GM21737 (cell line): ENCODE data around the gene MTNR1A.
"Not testable (repeated sequence)": the region's sequence is repeated elsewhere in the genome, so short reads cannot be mapped to it uniquely, and the experiment has no call there.

ENCODE experiments used
- ATAC-seq: cut with Tn5 transposase; IDR thresholded peaks from one replicate; pipeline ENCODE4 v1.9.1; 2021; ENCODE audit warnings: mild to moderate bottlenecking, moderate library complexity; ENCODE audit not compliant: unreplicated experiment

The MTNR1A gene

DNA sequence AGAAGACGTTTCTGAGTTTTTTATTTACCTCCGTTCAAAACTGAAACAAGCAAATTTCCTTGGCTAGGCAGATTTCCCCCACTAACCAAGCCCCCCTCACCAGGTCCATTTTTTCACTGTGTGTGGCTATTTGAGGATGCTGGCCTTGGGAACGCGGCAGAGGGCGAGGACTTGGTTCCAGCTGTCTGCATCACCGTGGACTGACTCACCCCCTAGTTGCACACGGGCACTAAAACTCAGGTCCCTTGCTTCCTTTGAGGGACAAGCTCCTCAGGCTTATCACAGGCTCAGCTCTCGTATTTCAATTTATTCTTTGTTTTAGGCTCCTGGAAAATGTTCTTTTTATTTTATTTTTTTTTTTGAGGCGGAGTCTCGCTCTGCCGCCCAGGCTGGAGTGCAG, 8.4 kb upstream of the MTNR1A start:
- no peak for ATAC-seq

DNA sequence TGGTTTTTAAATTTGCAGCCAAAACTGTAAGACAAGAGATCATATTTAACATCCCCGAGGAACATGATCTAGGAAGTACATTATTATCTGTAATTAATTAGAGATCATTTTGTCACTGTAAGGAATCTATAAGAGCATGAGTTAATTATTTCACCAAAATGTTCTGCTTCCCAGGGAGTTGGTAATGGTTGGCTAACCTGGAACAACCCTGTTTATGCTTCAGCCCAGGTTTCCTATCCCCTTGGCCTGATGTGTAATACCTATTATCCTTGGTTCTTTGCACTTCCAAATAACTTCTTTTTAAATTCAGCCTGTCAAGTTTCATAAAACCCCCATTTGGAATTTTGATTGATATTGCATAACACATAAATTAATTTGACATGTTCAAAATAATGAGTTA, 6.4 kb upstream of the MTNR1A start:
- ATAC-seq = no peak

DNA sequence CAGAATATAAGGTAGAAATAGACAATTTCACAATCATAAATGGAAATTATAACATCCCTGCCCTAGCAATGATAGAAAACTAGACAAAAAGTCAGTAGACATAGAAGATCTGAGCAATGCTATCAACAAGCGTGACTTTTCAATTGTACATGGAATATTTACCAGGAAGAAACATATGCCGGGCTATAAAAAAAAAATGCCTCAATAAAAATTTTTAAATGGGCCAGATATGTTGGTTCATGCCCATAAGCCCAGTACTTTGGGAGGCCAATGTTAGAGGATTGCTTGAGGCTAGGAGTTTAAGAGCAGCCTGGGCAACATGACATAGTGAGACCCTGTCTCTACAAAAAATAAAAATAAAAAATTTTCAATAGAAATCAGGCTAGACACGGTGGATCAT, 5.3 kb upstream of the MTNR1A start:
- no peak for ATAC-seq

DNA sequence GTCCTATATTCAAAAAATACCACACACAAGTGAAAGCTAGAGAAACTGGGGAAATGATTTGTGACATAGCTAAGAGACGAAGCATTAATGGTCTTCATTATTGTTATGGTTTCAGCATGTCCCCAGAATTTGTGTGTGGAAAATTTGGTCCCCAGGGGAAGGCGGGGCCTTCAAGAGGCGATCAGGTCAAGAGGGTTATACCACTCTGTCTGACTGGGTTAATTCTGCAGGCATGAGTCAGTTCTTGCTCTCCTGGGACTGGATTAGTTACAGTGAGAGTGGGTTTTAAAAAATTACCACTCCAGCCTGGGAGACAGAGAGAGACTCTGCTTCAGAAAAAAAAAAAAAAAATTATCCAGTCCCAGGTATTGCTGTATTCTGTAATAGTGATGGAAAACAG, 2.1 kb upstream of the MTNR1A start:
- no peak for ATAC-seq

DNA sequence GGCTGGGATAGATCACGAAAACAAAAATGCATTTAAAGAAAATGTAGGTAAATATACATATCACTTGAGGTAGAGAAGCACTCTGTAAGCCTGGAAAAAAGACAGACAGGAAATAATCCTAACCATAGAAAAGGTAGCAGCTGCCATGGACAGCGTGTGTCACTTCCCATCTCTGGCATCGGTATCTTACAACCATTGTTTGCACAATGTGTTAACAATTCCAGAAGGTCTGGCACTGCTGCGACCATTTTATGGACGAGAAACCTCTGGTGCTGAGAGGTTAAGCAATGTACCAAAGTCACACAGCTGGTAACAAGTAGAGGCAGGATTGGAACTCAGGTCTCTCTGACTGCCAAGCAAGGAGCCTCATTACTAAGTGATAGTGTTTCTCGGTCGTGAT, 1.7 kb upstream of the MTNR1A start:
- no peak for ATAC-seq

DNA sequence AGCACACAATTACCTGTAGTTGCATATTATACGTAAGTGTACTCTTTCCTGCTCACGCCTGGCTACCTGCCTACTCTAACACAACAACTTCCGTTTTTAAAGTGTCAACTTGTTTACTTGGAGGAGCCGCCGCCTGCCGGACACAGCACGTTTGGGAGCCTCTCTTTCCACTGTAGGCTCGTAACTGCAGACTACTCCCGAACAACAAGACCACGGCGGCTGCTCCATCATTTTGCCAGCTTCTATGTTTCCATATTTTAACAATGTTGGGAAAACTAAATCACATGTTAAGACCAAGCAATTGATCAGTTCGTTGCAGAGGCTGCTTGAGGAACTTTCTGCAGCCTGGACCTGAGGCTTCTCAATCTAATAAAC, 841 bp downstream of the MTNR1A start:
- ATAC-seq = no peak

DNA sequence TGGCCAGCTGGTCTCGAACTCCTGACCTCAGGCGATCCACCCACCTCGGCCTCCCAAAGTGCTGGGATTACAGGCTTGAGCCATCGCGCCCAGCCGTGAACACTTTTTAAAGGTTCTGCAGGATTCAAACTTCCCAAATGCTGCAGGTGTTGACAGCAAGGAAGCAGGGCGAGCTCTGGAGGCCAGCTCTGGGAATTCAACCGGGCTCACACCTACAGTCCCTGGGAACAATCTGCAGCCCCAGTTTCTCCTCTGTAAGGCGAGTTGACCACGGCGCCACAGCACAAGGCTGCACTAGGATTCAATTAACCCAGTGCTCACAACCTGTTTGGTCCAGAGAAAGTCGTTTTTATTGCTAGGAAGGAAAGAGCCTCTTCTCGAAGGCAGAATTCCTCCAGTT, 1.6 kb downstream of the MTNR1A start:
- ATAC-seq = no peak

DNA sequence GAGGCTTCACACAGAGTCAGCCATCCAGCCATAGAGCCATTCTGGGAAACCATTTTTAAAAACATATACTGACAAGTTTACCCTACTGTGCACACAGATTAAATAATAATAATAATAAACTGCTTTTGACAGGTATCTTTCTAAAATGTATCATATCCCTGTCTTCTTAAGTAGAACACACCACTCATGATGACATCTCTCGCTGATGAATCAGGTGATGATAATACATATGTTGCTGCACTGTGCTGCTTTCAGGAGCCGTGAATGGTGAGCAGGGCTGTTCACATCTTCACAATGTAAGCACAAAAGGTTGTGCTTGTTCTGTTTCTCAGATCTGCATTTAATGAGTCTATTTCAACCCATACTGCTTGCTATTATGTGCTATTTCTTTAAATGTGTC, 3.5 kb downstream of the MTNR1A start:
- no peak for ATAC-seq

DNA sequence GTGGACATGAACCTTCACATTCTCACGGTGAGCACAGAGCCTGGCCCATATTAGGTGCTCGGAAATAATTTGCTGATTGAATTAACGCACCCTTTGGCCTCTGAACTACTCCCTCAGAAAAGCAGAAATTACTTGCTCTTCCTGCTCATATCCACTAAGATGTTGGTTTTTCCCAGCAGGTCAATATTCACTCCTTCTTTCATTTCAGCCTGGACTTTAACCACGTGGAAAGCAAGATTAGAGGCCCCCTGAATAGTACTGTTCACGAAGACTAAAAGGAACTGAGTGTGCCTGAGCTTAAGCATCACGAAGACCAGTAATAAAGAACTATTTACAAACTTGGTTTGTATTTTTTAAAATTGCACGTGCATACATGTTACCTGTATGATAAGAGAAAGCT, 9.9 kb downstream of the MTNR1A start:
- no peak for ATAC-seq

DNA sequence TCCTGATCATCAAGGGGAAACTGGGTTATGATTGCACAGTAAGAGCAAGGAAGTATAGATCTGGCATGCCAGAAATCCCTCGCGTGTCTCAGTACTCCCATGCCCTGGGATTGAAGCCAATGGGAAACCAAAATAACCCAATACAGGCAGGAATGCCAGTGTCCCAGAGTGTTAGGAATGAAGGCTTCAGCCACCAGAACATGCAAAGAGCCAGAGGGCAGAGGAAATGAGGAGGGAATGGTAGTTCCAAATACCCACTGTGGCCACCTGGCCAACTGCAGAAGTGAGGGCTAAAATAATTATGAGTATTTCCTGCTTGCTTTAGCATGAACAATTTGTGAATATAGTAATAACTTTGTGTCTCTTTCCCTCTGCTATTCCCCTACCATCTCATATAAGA, 12.2 kb downstream of the MTNR1A start:
- no peak for ATAC-seq

DNA sequence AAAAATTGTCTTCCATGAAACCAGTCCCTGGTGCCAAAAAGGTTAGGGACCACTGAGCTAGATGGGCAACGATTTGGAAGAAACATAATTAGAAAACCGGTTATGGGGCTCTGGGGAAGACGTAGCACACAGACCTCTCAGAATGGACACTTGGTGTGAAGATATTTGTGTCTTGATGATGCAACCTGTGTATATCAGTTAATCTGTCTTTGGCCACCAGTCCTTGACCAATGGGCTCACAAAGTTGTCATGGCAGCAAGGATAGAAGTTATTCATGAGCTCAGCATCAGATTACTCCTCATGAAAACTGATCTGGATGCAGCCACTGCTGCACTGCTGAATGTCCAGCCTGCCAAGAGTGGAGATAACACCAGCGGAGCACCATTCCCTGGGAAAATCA, 13.6 kb downstream of the MTNR1A start:
- no peak for ATAC-seq

DNA sequence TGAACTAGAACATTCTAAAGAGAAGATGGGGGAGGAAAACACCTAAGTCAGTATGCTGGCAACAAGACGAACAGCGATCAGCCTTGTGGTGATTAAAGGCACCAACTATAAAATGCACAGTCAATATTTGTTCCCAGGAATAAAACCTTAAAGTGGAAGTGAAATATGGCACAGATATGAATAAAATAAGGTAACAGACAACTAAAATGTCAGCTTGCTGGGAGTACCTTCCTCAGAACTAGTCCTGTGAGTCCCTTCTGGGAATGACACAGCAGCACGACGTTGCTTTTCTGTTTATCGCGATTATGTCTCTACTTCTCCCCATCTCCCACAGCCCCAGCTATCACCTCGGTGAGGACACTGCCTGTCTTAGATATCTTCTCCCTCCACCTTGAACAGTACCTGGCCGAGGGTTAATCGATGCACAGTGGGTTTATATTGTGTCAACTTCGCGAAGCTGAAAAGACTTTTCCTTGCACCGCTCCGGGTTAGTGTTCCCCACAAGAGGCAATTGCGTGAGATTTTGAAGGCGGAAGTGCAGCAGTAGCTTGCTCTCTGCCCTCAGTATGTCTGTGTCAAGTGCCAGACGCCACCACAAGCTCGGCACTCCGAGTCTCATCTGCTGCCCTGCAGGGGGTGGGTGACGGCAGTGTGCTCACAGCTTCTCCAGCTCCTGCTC, 17.4 kb downstream of the MTNR1A start:
- ATAC-seq = no peak

DNA sequence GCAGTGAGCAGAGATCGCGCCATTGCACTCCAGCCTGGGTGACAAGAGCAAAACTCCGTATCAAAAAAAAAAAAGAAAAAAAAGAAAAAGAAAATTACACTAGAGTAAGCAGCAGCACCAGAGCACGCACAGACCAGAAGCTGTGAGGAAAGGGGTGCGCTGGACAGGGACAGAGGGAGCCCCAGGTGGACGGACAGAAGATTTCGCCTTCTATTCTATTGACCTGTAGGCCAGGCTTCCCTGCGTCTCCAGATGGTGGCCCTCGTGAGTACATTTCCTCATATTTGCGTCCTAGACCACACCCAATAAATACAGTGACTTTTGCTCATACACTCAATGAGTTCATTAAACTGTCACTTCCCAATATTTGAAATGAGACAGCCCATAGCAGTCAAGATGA, 19.1 kb downstream of the MTNR1A start:
- no peak for ATAC-seq

DNA sequence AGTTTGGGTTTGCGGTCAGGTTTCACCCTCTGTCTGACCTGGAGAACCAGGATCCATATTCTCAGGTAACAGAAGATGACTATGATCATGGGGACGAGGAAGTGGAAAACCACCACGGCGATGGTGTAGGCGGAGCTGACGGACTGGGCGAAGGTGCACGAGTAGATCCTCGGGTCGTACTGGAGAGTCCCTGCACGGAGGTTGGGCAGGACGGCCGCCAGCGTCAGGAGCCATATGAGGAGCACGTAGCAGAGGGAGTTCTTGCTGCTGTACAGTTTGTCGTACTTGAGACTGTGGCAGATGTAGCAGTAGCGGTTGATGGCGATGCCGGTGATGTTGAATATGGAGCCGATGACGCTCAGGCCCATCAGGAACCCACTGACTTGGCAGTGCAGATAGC, 21.3 kb downstream of the MTNR1A start:
- ATAC-seq = no peak

DNA sequence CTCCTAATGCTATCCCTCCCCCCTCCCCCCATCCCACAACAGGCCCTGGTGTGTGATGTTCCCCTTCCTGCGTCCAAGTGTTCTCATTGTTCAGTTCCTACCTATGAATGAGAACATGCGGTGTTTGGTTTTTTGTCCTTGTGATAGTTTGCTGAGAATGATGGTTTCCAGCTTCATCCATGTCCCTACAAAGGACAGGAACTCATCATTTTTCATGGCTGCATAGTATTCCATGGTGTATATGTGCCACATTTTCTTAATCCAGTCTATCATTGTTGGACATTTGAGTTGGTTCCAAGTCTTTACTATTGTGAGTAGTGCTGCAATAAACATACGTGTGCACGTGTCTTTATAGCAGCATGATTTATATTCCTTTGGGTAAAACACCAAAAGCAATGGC, 31.4 kb downstream of the MTNR1A start:
- not testable (repeated sequence) for ATAC-seq

DNA sequence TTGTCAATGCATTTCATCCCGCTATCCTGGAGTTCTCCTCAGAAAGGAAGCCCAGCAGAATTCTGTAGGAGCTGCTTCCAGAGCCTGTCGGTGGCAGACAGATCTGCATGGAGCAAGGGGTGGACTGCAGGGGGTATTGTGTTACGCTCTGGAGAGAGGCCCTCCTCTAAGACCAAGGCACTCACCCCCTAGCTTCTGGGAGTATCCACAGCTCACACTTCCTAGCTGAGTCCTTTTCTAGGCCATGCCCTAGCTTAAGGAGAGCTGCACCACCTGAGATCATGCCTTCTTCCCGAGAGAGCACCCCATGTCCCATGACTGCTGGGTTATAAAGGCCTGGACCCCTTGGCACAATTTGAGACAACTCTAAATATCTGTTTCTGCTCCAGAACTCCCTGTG, 39.1 kb downstream of the MTNR1A start:
- no peak for ATAC-seq

DNA sequence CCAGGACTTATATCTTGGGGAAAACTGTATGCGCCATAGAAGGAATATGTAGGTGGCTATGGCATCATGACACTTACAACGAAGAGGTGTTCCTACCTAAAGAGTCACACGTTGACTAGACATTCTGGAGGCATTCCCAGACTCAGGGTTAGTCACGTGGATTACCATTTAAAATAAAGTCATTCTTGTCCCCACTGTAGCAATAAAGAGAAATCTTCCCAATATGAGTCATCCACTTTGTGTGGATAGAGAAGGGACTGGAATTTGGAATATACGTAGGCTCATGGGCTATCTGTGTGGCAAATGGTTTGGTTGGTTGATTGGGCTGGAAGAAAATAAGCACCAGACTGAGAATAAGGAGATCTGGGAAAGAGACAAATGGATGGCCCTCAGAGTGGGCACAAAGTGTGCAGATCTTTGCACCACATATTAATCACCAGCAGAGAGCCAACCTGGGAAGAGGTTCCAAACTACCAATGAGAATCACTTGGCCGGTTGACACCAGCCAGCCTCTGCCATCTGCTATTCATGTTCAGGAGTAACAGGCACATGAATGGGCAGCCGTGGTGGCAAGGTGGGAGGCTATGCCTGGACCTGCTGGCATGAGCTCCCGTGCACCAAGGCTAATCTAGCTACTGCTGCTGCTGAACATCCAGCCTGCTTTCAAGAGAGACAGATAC, 41.0 kb downstream of the MTNR1A start:
- ATAC-seq = no peak

DNA sequence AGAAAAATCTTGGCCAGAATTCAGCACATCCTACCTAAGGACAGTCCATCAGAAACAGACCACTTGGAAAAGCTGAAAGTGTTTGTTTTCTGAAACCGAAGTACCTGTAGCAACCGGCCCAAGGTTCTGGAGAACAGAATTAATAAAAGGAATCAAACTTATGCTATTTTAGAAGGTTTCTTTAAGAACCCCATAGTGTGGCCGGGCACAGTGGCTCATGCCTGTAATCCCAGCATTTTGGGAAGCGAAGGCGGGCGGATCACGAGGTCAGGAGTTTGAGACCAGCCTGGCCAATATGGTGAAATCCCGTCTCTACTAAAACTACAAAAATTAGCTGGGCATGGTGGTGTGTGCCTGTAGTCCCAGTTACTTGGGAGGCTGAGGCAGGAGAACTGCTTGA, 50.6 kb downstream of the MTNR1A start:
- not testable (repeated sequence) for ATAC-seq

DNA sequence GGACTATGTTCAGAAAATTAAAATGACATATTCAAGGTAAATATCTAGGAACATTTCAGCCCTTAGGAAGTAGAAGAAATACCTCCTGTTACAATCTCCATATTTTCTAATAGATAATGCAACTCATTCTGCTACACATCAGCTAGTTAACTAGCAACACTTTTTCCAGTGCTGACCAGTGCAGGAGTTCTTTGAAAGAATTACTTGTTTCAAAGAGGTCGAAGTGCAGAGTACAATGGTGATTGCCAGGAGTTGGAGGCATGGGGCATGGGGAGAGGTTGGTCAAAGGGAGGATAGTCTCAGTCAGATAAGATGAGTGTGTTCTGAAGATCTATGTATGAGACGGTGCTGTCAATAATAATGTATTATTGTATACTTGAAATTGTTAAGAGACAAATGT, 53.1 kb downstream of the MTNR1A start:
- ATAC-seq = no peak

DNA sequence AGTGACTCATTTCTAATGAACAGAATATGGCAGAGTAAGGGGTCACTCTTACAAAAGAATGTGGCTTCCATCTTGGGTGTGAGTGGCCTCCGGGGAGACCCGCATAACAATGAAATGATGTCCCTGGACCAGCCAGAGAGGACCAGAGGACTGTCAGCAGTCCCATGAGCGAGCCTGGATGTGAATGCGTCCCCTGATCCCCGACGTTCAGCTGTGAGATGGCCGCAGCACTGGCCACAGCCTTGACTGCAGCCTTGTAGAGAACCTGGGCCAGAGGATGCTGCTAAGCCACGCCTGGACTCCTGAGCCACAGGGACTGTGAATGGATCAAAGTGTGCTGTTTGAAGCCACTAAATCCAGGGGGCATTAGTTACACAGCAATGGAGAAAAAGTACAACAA, 53.8 kb downstream of the MTNR1A start:
- no peak for ATAC-seq

DNA sequence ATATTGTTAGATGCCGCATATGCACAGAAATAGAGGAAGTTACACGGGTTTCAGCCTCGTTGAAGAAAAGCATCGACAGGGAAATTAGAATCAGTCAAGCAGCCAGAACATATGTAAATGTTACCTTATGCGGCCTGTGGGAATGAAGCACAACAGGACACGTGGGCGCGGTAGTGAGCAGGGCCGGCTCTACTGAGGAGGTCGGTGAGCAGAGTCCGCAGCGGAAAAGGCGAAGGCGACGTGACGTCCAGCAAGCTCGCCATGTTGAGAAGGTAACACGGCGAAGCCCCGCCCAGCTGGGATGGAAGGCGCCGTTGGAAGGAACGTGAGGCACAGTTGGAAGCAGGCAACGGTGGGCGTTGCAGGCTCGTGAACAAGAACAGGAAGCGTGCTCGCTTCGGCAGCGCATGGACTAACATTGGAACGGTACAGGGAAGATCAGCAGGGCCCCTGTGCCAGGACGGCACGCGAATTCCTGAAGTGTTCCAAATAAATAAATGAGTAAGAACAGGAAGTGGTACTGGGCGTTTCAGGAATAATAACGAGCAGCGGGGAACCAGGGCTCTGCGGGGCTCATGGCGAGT, 54.6 kb downstream of the MTNR1A start:
- ATAC-seq = no peak

DNA sequence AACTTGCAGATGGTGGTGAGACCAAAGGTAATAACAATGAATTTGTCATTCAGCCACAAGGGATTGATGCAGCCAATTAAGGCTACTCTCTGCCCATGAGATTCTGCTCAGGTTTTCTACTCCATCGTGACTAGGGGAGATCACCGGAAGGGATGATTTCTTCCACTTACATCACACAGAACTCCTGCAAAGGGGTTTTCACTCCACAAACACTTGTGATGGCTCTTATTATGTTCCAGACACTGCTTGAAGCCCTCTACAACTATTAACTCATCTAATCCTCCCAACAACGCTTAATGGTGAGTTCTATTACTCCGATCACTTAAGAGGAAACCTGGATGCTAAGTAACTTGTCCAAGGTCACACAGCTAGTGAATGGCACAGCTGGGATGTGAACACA, 55.9 kb downstream of the MTNR1A start:
- ATAC-seq = no peak

DNA sequence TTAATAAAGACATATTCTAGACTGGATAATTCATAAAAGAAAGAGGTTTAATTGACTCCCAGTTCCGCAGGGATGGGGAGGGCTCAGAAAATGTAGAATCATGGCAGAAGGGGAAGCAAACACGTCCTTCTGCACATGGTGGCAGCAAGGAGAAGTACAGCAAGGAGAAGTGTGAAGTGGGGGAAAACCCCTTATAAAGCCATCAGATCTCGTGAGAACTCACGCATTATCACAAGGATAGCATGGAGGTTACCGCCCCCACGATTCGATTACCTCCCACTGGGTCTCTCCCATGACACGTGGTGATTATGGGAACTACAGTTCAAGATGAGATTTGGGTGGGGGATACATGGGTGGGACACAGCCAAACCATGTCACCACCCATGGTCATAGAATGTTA, 58.3 kb downstream of the MTNR1A start:
- no peak for ATAC-seq
